CD14-positive monocyte (primary cell): ENCODE data around the gene PDE4C. TPM values are rescaled to one million over a fixed set of nuclear protein-coding genes. Genes with fewer than 3 reads are reported as not detected.

Source experiments
- DNase-seq, 3 donors: peaks; one replicate each; pipeline ENCODE4 v3.0.0-alpha.2; 2011 to 2022
- H2AFZ ChIP-seq: 2 replicates; pipeline ENCODE4 v1.6.0; 2012; ENCODE audit warnings: mild to moderate bottlenecking, low read depth, low read length, inconsistent platforms; ENCODE audit not compliant: insufficient read depth, poor library complexity, severe bottlenecking
- H3K27ac ChIP-seq, 2 donors: 1 replicate in 1 of 2; 2 replicates in 1 of 2; pipeline ENCODE4 v1.5.1; 2012 to 2013; ENCODE audit warnings: low read length in 2 of 2, control low read depth in 1 of 2, inconsistent platforms in 1 of 2, low read depth in 1 of 2, mild to moderate bottlenecking in 1 of 2
- H3K27me3 ChIP-seq, 2 donors: one replicate each; pipeline versions ENCODE4 v1.6.0 to v1.6.1; 2011 to 2013; ENCODE audit warnings: low read length in 2 of 2; ENCODE audit not compliant: control insufficient read depth in 2 of 2, insufficient read depth in 2 of 2
- H3K36me3 ChIP-seq, 2 donors: replicated peaks in 1 of 2; 1 replicate in 1 of 2; 2 replicates in 1 of 2; pipeline versions ENCODE4 v1.5.1 to v1.6.1; 2012 to 2013; ENCODE audit warnings: low read length in 2 of 2, control low read depth in 1 of 2, inconsistent platforms in 1 of 2, mild to moderate bottlenecking in 1 of 2; ENCODE audit not compliant: insufficient read depth in 2 of 2, control insufficient read depth in 1 of 2
- H3K4me1 ChIP-seq, 2 donors: 1 replicate in 1 of 2; 2 replicates in 1 of 2; pipeline versions ENCODE4 v1.5.1 to v1.6.1; 2012 to 2013; ENCODE audit warnings: low read length in 2 of 2, control low read depth in 1 of 2, inconsistent platforms in 1 of 2, mild to moderate bottlenecking in 1 of 2, moderate library complexity in 1 of 2; ENCODE audit not compliant: insufficient read depth in 2 of 2, control insufficient read depth in 1 of 2
- H3K4me2 ChIP-seq: replicated peaks from 2 replicates; pipeline ENCODE3; 2012; ENCODE audit warnings: low read length, moderate library complexity, mild to moderate bottlenecking; ENCODE audit not compliant: poor library complexity, severe bottlenecking; ENCODE audit errors: extremely low read depth
- H3K4me3 ChIP-seq, 3 experiments: fragments of 200-600 bp in 1 of 3; sonication (generic) in 1 of 3; replicated peaks in 1 of 3; 1 replicate in 2 of 3; 2 replicates in 1 of 3; pipeline ENCODE4 v1.5.1; 2011 to 2013; ENCODE audit warnings: low read length in 3 of 3, mild to moderate bottlenecking in 3 of 3, control low read depth in 2 of 3, low read depth in 2 of 3, inconsistent platforms in 1 of 3, moderate library complexity in 1 of 3
- H3K79me2 ChIP-seq: 2 replicates; pipeline ENCODE4 v1.6.0; 2012; ENCODE audit warnings: mild to moderate bottlenecking, control low read depth, inconsistent platforms, low read length, moderate library complexity; ENCODE audit not compliant: insufficient read depth
- H3K9ac ChIP-seq: 2 replicates; pipeline ENCODE4 v1.6.0; 2017; ENCODE audit warnings: low read length, mild to moderate bottlenecking; ENCODE audit not compliant: insufficient read depth, poor library complexity, severe bottlenecking
- H3K9me3 ChIP-seq, 2 donors: replicated peaks in 1 of 2; 1 replicate in 1 of 2; 2 replicates in 1 of 2; pipeline versions ENCODE4 v1.5.1 to v1.6.1; 2012 to 2013; ENCODE audit warnings: low read length in 2 of 2, control low read depth in 1 of 2; ENCODE audit not compliant: control insufficient read depth in 1 of 2, insufficient read depth in 1 of 2
- H4K20me1 ChIP-seq: 2 replicates; pipeline ENCODE4 v1.6.0; 2012; ENCODE audit warnings: mild to moderate bottlenecking, low read length, control low read depth, moderate library complexity; ENCODE audit not compliant: insufficient read depth
- H3K27ac Mint-ChIP-seq, 7 donors: one replicate each; pipeline ENCODE4 v1.8.0; 2020; ENCODE audit warnings: mild to moderate bottlenecking in 7 of 7, mixed read lengths in 7 of 7, moderate library complexity in 6 of 7, inconsistent platforms in 2 of 7
- H3K27me3 Mint-ChIP-seq, 3 donors: one replicate each; pipeline ENCODE4 v1.8.0; 2021 to 2022; ENCODE audit warnings: low read depth in 3 of 3, mild to moderate bottlenecking in 3 of 3, mixed read lengths in 3 of 3, moderate library complexity in 3 of 3, inconsistent platforms in 1 of 3
- H3K36me3 Mint-ChIP-seq, 2 donors: one replicate each; pipeline ENCODE4 v1.8.0; 2020; ENCODE audit warnings: mixed read lengths in 2 of 2, inconsistent platforms in 1 of 2, mild to moderate bottlenecking in 1 of 2
- H3K4me1 Mint-ChIP-seq: one replicate; pipeline ENCODE4 v1.8.0; 2020; ENCODE audit warnings: mild to moderate bottlenecking, mixed read lengths
- H3K4me3 Mint-ChIP-seq, 2 donors: one replicate each; pipeline ENCODE4 v1.8.0; 2020; ENCODE audit warnings: mild to moderate bottlenecking in 2 of 2, mixed read lengths in 2 of 2, moderate library complexity in 1 of 2
- H3K9me3 Mint-ChIP-seq, 7 donors: one replicate each; pipeline ENCODE4 v1.8.0; 2020 to 2022; ENCODE audit warnings: mixed read lengths in 7 of 7, mild to moderate bottlenecking in 6 of 7, moderate library complexity in 6 of 7, inconsistent platforms in 2 of 7
- CTCF ChIP-seq: fragments of 200-600 bp; IDR thresholded peaks from one replicate; pipeline ENCODE4 v1.8.0; 2022; ENCODE audit warnings: antibody characterized with exemption, mild to moderate bottlenecking
- WGBS: methylation state at CpG from one replicate; pipeline ENCODE4 v1.1.5; 2013; ENCODE audit warnings: missing lambda C conversion rate; ENCODE audit not compliant: insufficient coverage; 5-methylcytosine and 5-hydroxymethylcytosine counted together
- intact Hi-C, 2 donors: fragments of 100-400 bp; cut with micrococcal nuclease; formaldehyde crosslinking; loops; one replicate each; pipeline versions ENCODE4 v1.15.0 to v1.15.1; 2023
- polyA plus RNA-seq, 3 donors: library from polyadenylated mRNA; depleted of rRNA in 1 of 3; unstranded in 2 of 3; stranded (reverse) in 1 of 3; fragments of 300-500 nt in 2 of 3; fragments of >200 nt in 1 of 3; fragmentation: Illumina TruSeq in 2 of 3; gene quantifications; 1 replicate in 2 of 3; 2 replicates in 1 of 3; pipeline ENCODE4 v1.2.3, GENCODE V29; 2012 to 2021

The PDE4C gene
- polyA plus RNA-seq, 3 donors: not detected

GRCh38 chr19:18198374-18198773 lies 27.9 kb downstream of the PDE4C start:
- Mint-ChIP-seq H3K4me1 (peaks cover 31% of the 10 kb centered on the region), H3K36me3 (peaks cover 47 to 65% of the 10 kb centered on the region in 2 donors), H3K9me3 (no peaks in the 10 kb centered on the region), H3K4me3 (no peak overlapping the region), H3K27me3 (peaks cover 7 to 14% (median 8%) of the 10 kb centered on the region in 3 donors), H3K27ac (no peak overlapping the region)
- Histone ChIP-seq H4K20me1 (peaks cover 20% of the 10 kb centered on the region), H3K4me2 (no peak overlapping the region), H3K4me1 (peaks cover 27 to 28% of the 10 kb centered on the region in 2 donors), H3K79me2 (peaks cover 15% of the 10 kb centered on the region), H3K27ac (no peak overlapping the region), H2AFZ (no peak overlapping the region), H3K4me3 (no peak overlapping the region), H3K9ac (no peak overlapping the region), H3K27me3 (peaks cover 0 to 7% of the 10 kb centered on the region in 2 donors), H3K36me3 (peaks cover 20 to 40% of the 10 kb centered on the region in 2 donors), H3K9me3 (no peaks in the 10 kb centered on the region)
- no peak for TF ChIP-seq CTCF
- intact Hi-C loops: no loop called here
- DNase-seq: no peak
- WGBS: 100% methylated on average over 2 of the region's 6 CpGs

- Histone ChIP-seq H4K20me1 (peaks cover 17% of the 10 kb centered on the region), H3K36me3 (peaks cover 20 to 40% of the 10 kb centered on the region in 2 donors), H3K27ac (no peak overlapping the region), H3K9me3 (no peaks in the 10 kb centered on the region), H3K4me3 (no peak overlapping the region), H3K4me2 (no peak overlapping the region), H3K27me3 (peaks cover 0 to 3% of the 10 kb centered on the region in 2 donors), H3K9ac (no peak overlapping the region), H3K4me1 (peaks cover 23 to 25% of the 10 kb centered on the region in 2 donors), H3K79me2 (peaks cover 13% of the 10 kb centered on the region), H2AFZ (no peak overlapping the region)
- Mint-ChIP-seq H3K27me3 (peaks cover 4 to 10% (median 8%) of the 10 kb centered on the region in 3 donors), H3K27ac (peak overlapping the region in 1 of 7 donors; percentile 37), H3K36me3 (peaks cover 47 to 65% of the 10 kb centered on the region in 2 donors), H3K9me3 (no peaks in the 10 kb centered on the region), H3K4me1 (peaks cover 26% of the 10 kb centered on the region), H3K4me3 (no peak overlapping the region)
- no peak for DNase-seq
- 80% methylated on average over 5 of the region's 6 CpGs for WGBS
- intact Hi-C loops: no loop called here
- no peak for TF ChIP-seq CTCF
Measured at GRCh38 chr19:18197941-18198340, 28.3 kb downstream of the PDE4C start.
